ENCODE results near the gene SLC24A3. TPM values are rescaled to one million over a fixed set of nuclear protein-coding genes. Genes with fewer than 3 reads are reported as not detected.

The SLC24A3 gene
- total RNA-seq, 2 experiments from 2014 or later = not detected

GRCh38 chr20:19501476-19502115 is 289.2 kb downstream of the SLC24A3 start:
- ChIA-PET CTCF (ENCODE audit: unreplicated experiment) (no interaction called here), POLR2A (no interaction called here)
- H3K36me3 ChIP-seq (ENCODE audit: insufficient read depth, low read length) = no peaks in the 10 kb centered on the region
- H3K4me1 ChIP-seq (ENCODE audit: insufficient read depth, low read length, poor library complexity, severe bottlenecking) = no peaks in the 10 kb centered on the region
- TF ChIP-seq EZH2phosphoT487 (IDR thresholded peaks at IDR 0.05; ENCODE audit: borderline replicate concordance, low read depth, low read length) = no peak
- TF ChIP-seq, protein P1, sequence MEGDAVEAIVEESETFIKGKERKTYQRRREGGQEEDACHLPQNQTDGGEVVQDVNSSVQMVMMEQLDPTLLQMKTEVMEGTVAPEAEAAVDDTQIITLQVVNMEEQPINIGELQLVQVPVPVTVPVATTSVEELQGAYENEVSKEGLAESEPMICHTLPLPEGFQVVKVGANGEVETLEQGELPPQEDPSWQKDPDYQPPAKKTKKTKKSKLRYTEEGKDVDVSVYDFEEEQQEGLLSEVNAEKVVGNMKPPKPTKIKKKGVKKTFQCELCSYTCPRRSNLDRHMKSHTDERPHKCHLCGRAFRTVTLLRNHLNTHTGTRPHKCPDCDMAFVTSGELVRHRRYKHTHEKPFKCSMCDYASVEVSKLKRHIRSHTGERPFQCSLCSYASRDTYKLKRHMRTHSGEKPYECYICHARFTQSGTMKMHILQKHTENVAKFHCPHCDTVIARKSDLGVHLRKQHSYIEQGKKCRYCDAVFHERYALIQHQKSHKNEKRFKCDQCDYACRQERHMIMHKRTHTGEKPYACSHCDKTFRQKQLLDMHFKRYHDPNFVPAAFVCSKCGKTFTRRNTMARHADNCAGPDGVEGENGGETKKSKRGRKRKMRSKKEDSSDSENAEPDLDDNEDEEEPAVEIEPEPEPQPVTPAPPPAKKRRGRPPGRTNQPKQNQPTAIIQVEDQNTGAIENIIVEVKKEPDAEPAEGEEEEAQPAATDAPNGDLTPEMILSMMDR (conservative IDR thresholded peaks at IDR 0.05; ENCODE audit: low read length) = no peak
- H3K79me2 ChIP-seq (ENCODE audit: insufficient read depth, low read depth, low read length) = no peaks in the 10 kb centered on the region
- no peak overlapping the region for H3K4me2 ChIP-seq (ENCODE audit: low read length)
- intact Hi-C loops (cut with micrococcal nuclease; ENCODE audit: unreplicated experiment) = no loop called here
- no peak overlapping the region for H2AFZ ChIP-seq (ENCODE audit: low read length)
- H3K4me3 ChIP-seq (ENCODE audit: low read depth, low read length, poor library complexity, severe bottlenecking) = no peak overlapping the region
- no TSS peak for BruUV-seq (replicated peaks)
- H3K9me3 ChIP-seq (ENCODE audit: low read length) = no peaks in the 10 kb centered on the region
- no peaks in the 10 kb centered on the region for H4K20me1 ChIP-seq (ENCODE audit: insufficient read depth, low read length)
- no peak overlapping the region for H3K27ac ChIP-seq (ENCODE audit: low read depth, low read length, poor library complexity, severe bottlenecking)
- DNase-seq (ENCODE audit: low spot score) = no peak
- H3K9me2 ChIP-seq (ENCODE audit: insufficient read depth, low read length) = no peaks in the 10 kb centered on the region

- Histone ChIP-seq H4K20me1 (ENCODE audit: insufficient read depth, low read length) (no peaks in the 10 kb centered on the region), H3K9me2 (ENCODE audit: insufficient read depth, low read length) (no peaks in the 10 kb centered on the region), H3K9me3 (ENCODE audit: low read length) (no peaks in the 10 kb centered on the region), H3K4me3 (ENCODE audit: low read depth, low read length, poor library complexity, severe bottlenecking) (no peak overlapping the region), H3K4me1 (ENCODE audit: insufficient read depth, low read length, poor library complexity, severe bottlenecking) (no peaks in the 10 kb centered on the region), H3K27ac (ENCODE audit: low read depth, low read length, poor library complexity, severe bottlenecking) (no peak overlapping the region), H3K4me2 (ENCODE audit: low read length) (no peak overlapping the region), H3K36me3 (ENCODE audit: insufficient read depth, low read length) (no peaks in the 10 kb centered on the region), H3K79me2 (ENCODE audit: insufficient read depth, low read depth, low read length) (no peaks in the 10 kb centered on the region), H2AFZ (ENCODE audit: low read length) (no peak overlapping the region)
- DNase-seq (ENCODE audit: low spot score) = no peak
- no TSS peak for BruUV-seq (replicated peaks)
- ChIA-PET POLR2A (no interaction called here), CTCF (ENCODE audit: unreplicated experiment) (no interaction called here)
- no peak for TF ChIP-seq EZH2phosphoT487 (IDR thresholded peaks at IDR 0.05; ENCODE audit: borderline replicate concordance, low read depth, low read length)
- TF ChIP-seq, protein P1 (conservative IDR thresholded peaks at IDR 0.05; ENCODE audit: low read length) = no peak
- intact Hi-C loops (cut with micrococcal nuclease; ENCODE audit: unreplicated experiment) = no loop called here
Observed at GRCh38 chr20:19502169-19502568, 289.7 kb downstream of the SLC24A3 start.

- no peaks in the 10 kb centered on the region for H3K79me2 ChIP-seq (ENCODE audit: insufficient read depth, low read depth, low read length)
- no peaks in the 10 kb centered on the region for H3K9me2 ChIP-seq (ENCODE audit: insufficient read depth, low read length)
- H3K4me1 ChIP-seq (ENCODE audit: insufficient read depth, low read length, poor library complexity, severe bottlenecking) = no peaks in the 10 kb centered on the region
- no peak overlapping the region for H3K27ac ChIP-seq (ENCODE audit: low read depth, low read length, poor library complexity, severe bottlenecking)
- H3K36me3 ChIP-seq (ENCODE audit: insufficient read depth, low read length) = no peaks in the 10 kb centered on the region
- no peak overlapping the region for H3K4me3 ChIP-seq (ENCODE audit: low read depth, low read length, poor library complexity, severe bottlenecking)
- POLR2A ChIA-PET = no interaction called here
- no peaks in the 10 kb centered on the region for H3K9me3 ChIP-seq (ENCODE audit: low read length)
- H3K4me2 ChIP-seq (ENCODE audit: low read length) = no peak overlapping the region
- no TSS peak for BruUV-seq (replicated peaks)
- CTCF ChIA-PET (ENCODE audit: unreplicated experiment) = no interaction called here
- intact Hi-C loops (cut with micrococcal nuclease; ENCODE audit: unreplicated experiment) = no loop called here
- no peak for TF ChIP-seq EZH2phosphoT487 (IDR thresholded peaks at IDR 0.05; ENCODE audit: borderline replicate concordance, low read depth, low read length)
- TF ChIP-seq, protein P1 (conservative IDR thresholded peaks at IDR 0.05; ENCODE audit: low read length) = no peak
- H4K20me1 ChIP-seq (ENCODE audit: insufficient read depth, low read length) = no peaks in the 10 kb centered on the region
- H2AFZ ChIP-seq (ENCODE audit: low read length) = no peak overlapping the region
- DNase-seq (ENCODE audit: low spot score) = no peak
Observed at GRCh38 chr20:19504251-19504650, 291.8 kb downstream of the SLC24A3 start.

Data from OCI-LY7 (cell line).